Measurements from ENCODE around the gene GMEB2.

DNA sequence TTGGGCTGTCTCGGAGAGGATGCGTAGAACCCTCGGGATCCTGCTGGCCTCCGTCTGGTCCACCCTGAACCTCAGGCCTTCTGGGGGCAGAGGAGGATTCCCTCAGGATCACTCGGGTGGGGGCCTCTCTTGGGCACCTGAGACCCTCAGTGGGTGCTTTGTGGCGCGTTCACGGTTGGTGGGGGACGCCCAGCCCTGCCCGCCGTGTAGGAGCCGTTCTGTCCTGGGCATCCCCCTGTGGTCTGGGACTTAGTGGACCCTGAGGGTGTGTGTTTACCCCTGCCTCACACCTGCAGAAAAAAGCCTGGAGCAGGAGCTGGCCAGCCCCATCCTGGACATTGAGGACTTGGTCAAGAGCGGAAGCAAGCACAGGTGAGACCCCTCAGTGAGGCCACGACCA lies 38.8 kb upstream of the GMEB2 start:
- TF ChIP-seq, protein P1, sequence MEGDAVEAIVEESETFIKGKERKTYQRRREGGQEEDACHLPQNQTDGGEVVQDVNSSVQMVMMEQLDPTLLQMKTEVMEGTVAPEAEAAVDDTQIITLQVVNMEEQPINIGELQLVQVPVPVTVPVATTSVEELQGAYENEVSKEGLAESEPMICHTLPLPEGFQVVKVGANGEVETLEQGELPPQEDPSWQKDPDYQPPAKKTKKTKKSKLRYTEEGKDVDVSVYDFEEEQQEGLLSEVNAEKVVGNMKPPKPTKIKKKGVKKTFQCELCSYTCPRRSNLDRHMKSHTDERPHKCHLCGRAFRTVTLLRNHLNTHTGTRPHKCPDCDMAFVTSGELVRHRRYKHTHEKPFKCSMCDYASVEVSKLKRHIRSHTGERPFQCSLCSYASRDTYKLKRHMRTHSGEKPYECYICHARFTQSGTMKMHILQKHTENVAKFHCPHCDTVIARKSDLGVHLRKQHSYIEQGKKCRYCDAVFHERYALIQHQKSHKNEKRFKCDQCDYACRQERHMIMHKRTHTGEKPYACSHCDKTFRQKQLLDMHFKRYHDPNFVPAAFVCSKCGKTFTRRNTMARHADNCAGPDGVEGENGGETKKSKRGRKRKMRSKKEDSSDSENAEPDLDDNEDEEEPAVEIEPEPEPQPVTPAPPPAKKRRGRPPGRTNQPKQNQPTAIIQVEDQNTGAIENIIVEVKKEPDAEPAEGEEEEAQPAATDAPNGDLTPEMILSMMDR (IDR thresholded peaks at IDR 0.05), result no peak
- no peak for TF ChIP-seq ZFX (IDR thresholded peaks at IDR 0.05; ENCODE audit: borderline replicate concordance)

All from 22Rv1 (cell line).